Measurements from ENCODE around the gene SMAD2.
"Not testable (repeated sequence)": the region's sequence is repeated elsewhere in the genome, so short reads cannot be mapped to it uniquely, and the experiment has no call there.

SMAD2 gene

GRCh38 chr18:47793609-47794008, 136.8 kb downstream of the SMAD2 start:
- no peak for DNase-seq (ENCODE audit: low read depth)

- no peak for DNase-seq (ENCODE audit: low read depth)
Observed at GRCh38 chr18:47791461-47791985, 138.9 kb downstream of the SMAD2 start.

- DNase-seq (ENCODE audit: low read depth) = no peak
Observed at GRCh38 chr18:47790036-47790435, 140.4 kb downstream of the SMAD2 start.

GRCh38 chr18:47788621-47789020, 141.8 kb downstream of the SMAD2 start:
- no peak for DNase-seq (ENCODE audit: low read depth)

GRCh38 chr18:47781561-47781960, 148.9 kb downstream of the SMAD2 start:
- no peak for DNase-seq (ENCODE audit: low read depth)

- DNase-seq (ENCODE audit: low read depth) = no peak
Observed at GRCh38 chr18:47780011-47780725, 150.3 kb downstream of the SMAD2 start.

GRCh38 chr18:47779381-47779780, 151.1 kb downstream of the SMAD2 start:
- DNase-seq (ENCODE audit: low read depth) = no peak

- no peak for DNase-seq (ENCODE audit: low read depth)
Observed at GRCh38 chr18:47777626-47778025, 152.8 kb downstream of the SMAD2 start.

- no peak for DNase-seq (ENCODE audit: low read depth)
Observed at GRCh38 chr18:47775961-47776360, 154.5 kb downstream of the SMAD2 start.

- no peak for DNase-seq (ENCODE audit: low read depth)
Observed at GRCh38 chr18:47773931-47774330, 156.5 kb downstream of the SMAD2 start.

GRCh38 chr18:47772374-47773248, 157.8 kb downstream of the SMAD2 start:
- peak; percentile 14 for DNase-seq (ENCODE audit: low read depth)

GRCh38 chr18:47771922-47772321, 158.5 kb downstream of the SMAD2 start:
- no peak for DNase-seq (ENCODE audit: low read depth)

- DNase-seq (ENCODE audit: low read depth) = no peak
Observed at GRCh38 chr18:47767699-47768098, 162.8 kb downstream of the SMAD2 start.

- DNase-seq (ENCODE audit: low read depth) = not testable (repeated sequence)
Observed at GRCh38 chr18:47767198-47767597, 163.3 kb downstream of the SMAD2 start.
